Heart left ventricle (tissue), 16 donors: ENCODE measurements around the gene ETNK2. TPM values are rescaled to one million over a fixed set of nuclear protein-coding genes. Genes with fewer than 3 reads are reported as not detected.
A peak's percentile ranks its signal among the peaks of the same experiment; 100 is the strongest.

ENCODE experiments used
- ATAC-seq, 4 donors: fragments of 200-7000 bp; cut with Tn5 transposase; one replicate each; pipeline ENCODE4 v1.9.1; 2020 to 2022; ENCODE audit warnings: moderate library complexity in 4 of 4, mild to moderate bottlenecking in 3 of 4, moderate number of reproducible peaks in 1 of 4
- DNase-seq, 5 donors: peaks; one replicate each; pipeline ENCODE4 v3.0.0-alpha.2; 2020
- H3K27ac ChIP-seq, 12 donors: fragments of 200-600 bp; sonication (generic) in 4 of 12; one replicate each; pipeline versions ENCODE4 v1.5.0 to v1.8.0; 2016 to 2022; ENCODE audit warnings: mild to moderate bottlenecking in 2 of 12
- H3K27me3 ChIP-seq, 9 donors: fragments of 200-600 bp; sonication (generic) in 2 of 9; one replicate each; pipeline versions ENCODE4 v1.5.1 to v1.8.0; 2016 to 2022; ENCODE audit warnings: mild to moderate bottlenecking in 3 of 9
- H3K36me3 ChIP-seq, 9 donors: fragments of 200-600 bp; sonication (generic) in 2 of 9; one replicate each; pipeline versions ENCODE4 v1.5.0 to v1.8.0; 2018 to 2022; ENCODE audit warnings: mild to moderate bottlenecking in 2 of 9
- H3K4me1 ChIP-seq, 12 donors: fragments of 200-600 bp; sonication (generic) in 4 of 12; one replicate each; pipeline versions ENCODE4 v1.5.0 to v1.8.0; 2016 to 2022; ENCODE audit warnings: mild to moderate bottlenecking in 3 of 12
- H3K4me3 ChIP-seq, 12 donors: fragments of 200-600 bp; sonication (generic) in 4 of 12; one replicate each; pipeline versions ENCODE4 v1.5.0 to v1.8.0; 2017 to 2022; ENCODE audit warnings: mild to moderate bottlenecking in 9 of 12, moderate library complexity in 4 of 12
- H3K9me3 ChIP-seq, 12 donors: fragments of 200-600 bp; sonication (generic) in 4 of 12; one replicate each; pipeline versions ENCODE4 v1.5.0 to v1.8.0; 2016 to 2022; ENCODE audit warnings: mild to moderate bottlenecking in 1 of 12
- CTCF ChIP-seq, 12 donors: fragments of 200-600 bp; sonication (generic) in 4 of 12; IDR thresholded peaks; one replicate each; pipeline versions ENCODE4 v1.5.0 to v1.8.0; 2018 to 2022; ENCODE audit warnings: antibody characterized with exemption in 12 of 12, mild to moderate bottlenecking in 5 of 12
- POLR2A ChIP-seq, 2 donors: fragments of 450-650 bp; IDR thresholded peaks; one replicate each; pipeline ENCODE4 v1.6.1; 2017; ENCODE audit warnings: antibody characterized with exemption in 2 of 2, mild to moderate bottlenecking in 2 of 2, moderate library complexity in 2 of 2
- WGBS, 4 donors: extraction: QIAGEN DNeasy Blood & Tissue Kit in 2 of 4; methylation state at CpG; one replicate each; pipeline versions ENCODE4 v1.1.5 to v1.1.7; 2013 to 2018; 5-methylcytosine and 5-hydroxymethylcytosine counted together
- intact Hi-C, 10 donors: fragments of 100-400 bp; cut with DNase I; formaldehyde crosslinking; loops; one replicate each; pipeline versions ENCODE4 v1.11.1 to v1.14.2; 2022
- polyA plus RNA-seq, 2 donors: library from polyadenylated mRNA; stranded (reverse); fragments of 200-250 nt; gene quantifications; one replicate each; pipeline ENCODE4 v1.2.3, GENCODE V29; 2013
- total RNA-seq, 9 donors: library from RNA; depleted of rRNA in 2 of 9; stranded (reverse); fragments of >200 nt in 2 of 9; fragmentation: NEBNext Ultra II Directional in 3 of 9; extraction: Animal tissue kit (Norgen Biotek cat#: 25700) in 3 of 9; gene quantifications; one replicate each; pipeline versions ENCODE4 v1.1.0 to v1.2.4, GENCODE V29; 2016 to 2023
- donor health status: ischemic (EF 13 %, LVEDD 7.1; RV severe dilation, severe dysfunction).
- donor health status: healthy with polysubstance abuse.
- donor health status: DM: no; HTN: yes; CAD: no.
- donor health status: DM: no; HTN: no; CAD: no.
- donor health status: ischemic (EF 25% LVEDD 6.9; RV normal size, moderate dysfunction).
- donor health status: ischemic (EF 25% LVEDD 5.7; RV mildly dilated, moderate dysfunction).
- donor health status: healthy.
- donor health status: DM: yes; HTN: yes; CAD: no.
- donor health status: ischemic (EF 35%, LVEDD 5.7; RV mildly dilated, moderate dysfunction).
- donor health status: nonischemic (EF 11% LVEDD 7.7; RV severe dilation, severe dysfunction).
- donor health status: DM: yes; HTN: yes; CAD: no.
- donor health status: PGD.
- donor health status: ischemic (EF 29% LVEDD 5.4; RV normal size, mild dysfunction).
- donor health status: nonischemic (EF 23%, LVEDD 6.1; RV moderate dilation, normal function).

Gene ETNK2
- total and polyA plus RNA-seq, 11 donors, result 1.1 to 16.3 (median 3.0) TPM

- Histone ChIP-seq H3K27me3 (no peaks in the 10 kb centered on the region), H3K4me1 (peaks cover 4 to 48% (median 25%) of the 10 kb centered on the region in 12 donors), H3K27ac (peak overlapping the region in 10 of 12 donors; percentile 30 to 80 (median 50)), H3K4me3 (no peak overlapping the region), H3K36me3 (peaks cover 0 to 39% (median 28%) of the 10 kb centered on the region in 9 donors), H3K9me3 (no peaks in the 10 kb centered on the region)
- ATAC-seq (peak in 3 of 4 donors; percentile 37 to 73 (median 63)), DNase-seq (peak; percentile 59 to 75 (median 67))
- intact Hi-C loops, result loop anchor here (1.0 to 10.0 kb wide), 12 partner anchors 40 to 267 kb away; partner anchors contain the start of genes SOX13 (in 4 of the 10) and SNRPE (in 3 of the 10)
- peak; percentile 82 to 97 (median 89) for TF ChIP-seq CTCF (IDR thresholded peaks at IDR 0.05)
- peak in 1 of 2 donors; percentile 13 for TF ChIP-seq POLR2A (IDR thresholded peaks at IDR 0.05)
- WGBS, 4 donors, result 38 to 53% (median 44%) methylated on average over 5 of the region's 5 CpGs
Measured at GRCh38 chr1:204127597-204128242, 24.1 kb downstream of the ETNK2 start.

DNA sequence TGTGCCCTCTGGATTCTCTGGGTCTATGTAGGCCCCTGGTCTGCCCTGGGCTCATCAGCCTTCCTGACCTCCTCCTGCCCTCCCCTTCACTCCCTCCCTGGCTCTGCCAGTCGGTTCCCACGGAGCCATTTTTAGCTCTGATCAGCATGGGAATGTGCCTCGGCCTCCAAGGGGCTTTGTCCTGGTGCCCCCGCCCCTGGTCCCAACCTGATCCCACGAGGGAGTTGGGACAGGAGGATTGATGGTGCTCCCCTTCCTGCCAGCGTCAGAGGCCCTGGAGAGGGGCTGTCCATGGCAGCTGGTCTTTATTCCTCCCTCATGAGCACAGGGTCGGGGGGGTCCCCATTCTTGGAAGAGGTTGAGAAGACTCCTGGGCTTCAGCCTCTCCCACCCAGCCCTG lies 24.9 kb downstream of the ETNK2 start:
- 27 to 37% (median 28%) methylated on average over 6 to 7 of the region's 7 CpGs for WGBS, 4 donors
- DNase-seq (peak in 1 of 5 donors; percentile 47), ATAC-seq (peak in 1 of 4 donors; percentile 8)
- Histone ChIP-seq H3K9me3 (no peaks in the 10 kb centered on the region), H3K36me3 (peaks cover 0 to 47% (median 36%) of the 10 kb centered on the region in 9 donors), H3K4me3 (no peak overlapping the region), H3K27ac (peak overlapping the region in 11 of 12 donors; percentile 30 to 80 (median 46)), H3K27me3 (no peaks in the 10 kb centered on the region), H3K4me1 (peaks cover 4 to 48% (median 26%) of the 10 kb centered on the region in 12 donors)
- TF ChIP-seq CTCF (IDR thresholded peaks at IDR 0.05), result no peak
- TF ChIP-seq POLR2A (IDR thresholded peaks at IDR 0.05), result no peak
- intact Hi-C loops, result loop anchor here in 9 of 10 donors (1.0 to 10.0 kb wide), 10 partner anchors 40 to 266 kb away; partner anchors contain the start of genes SOX13 (in 3 of the 9) and SNRPE (in 1 of the 9)

- intact Hi-C loops, result loop anchor here in 8 of 10 donors (2.0 to 10.0 kb wide), 8 partner anchors 39 to 256 kb away; partner anchors contain the start of gene SOX13 (in 2 of the 8)
- H3K4me1 ChIP-seq, result peaks cover 4 to 48% (median 26%) of the 10 kb centered on the region in 12 donors
- ATAC-seq, result no peak
Measured at GRCh38 chr1:204126386-204126785, 25.5 kb downstream of the ETNK2 start.

More at GRCh38 chr1:204126386-204126785, 25.5 kb downstream of the ETNK2 start:
- H3K36me3 ChIP-seq, result peaks cover 0 to 52% (median 41%) of the 10 kb centered on the region in 9 donors
- H3K27ac ChIP-seq, result peak overlapping the region in 6 of 12 donors; percentile 32 to 80 (median 54)
- WGBS, 4 donors, result 55 to 71% (median 64%) methylated on average over 7 to 8 of the region's 8 CpGs
- peak in 1 of 5 donors; percentile 60 for DNase-seq
- no peak for TF ChIP-seq POLR2A (IDR thresholded peaks at IDR 0.05)
- TF ChIP-seq CTCF (IDR thresholded peaks at IDR 0.05), result no peak
- H3K9me3 ChIP-seq, result no peaks in the 10 kb centered on the region
- no peak overlapping the region for H3K4me3 ChIP-seq
- H3K27me3 ChIP-seq, result no peaks in the 10 kb centered on the region
